DMS53 treated with DMSO at 0.1 percent for 48 hours (cell line): Measurements from ENCODE around the gene CD83.

ENCODE experiments used
- DNase-seq: peaks from one replicate; lab custom pipeline; 2025; ENCODE audit not compliant: unreplicated experiment; lab: John Stamatoyannopoulos, UW

CD83 gene

DNA sequence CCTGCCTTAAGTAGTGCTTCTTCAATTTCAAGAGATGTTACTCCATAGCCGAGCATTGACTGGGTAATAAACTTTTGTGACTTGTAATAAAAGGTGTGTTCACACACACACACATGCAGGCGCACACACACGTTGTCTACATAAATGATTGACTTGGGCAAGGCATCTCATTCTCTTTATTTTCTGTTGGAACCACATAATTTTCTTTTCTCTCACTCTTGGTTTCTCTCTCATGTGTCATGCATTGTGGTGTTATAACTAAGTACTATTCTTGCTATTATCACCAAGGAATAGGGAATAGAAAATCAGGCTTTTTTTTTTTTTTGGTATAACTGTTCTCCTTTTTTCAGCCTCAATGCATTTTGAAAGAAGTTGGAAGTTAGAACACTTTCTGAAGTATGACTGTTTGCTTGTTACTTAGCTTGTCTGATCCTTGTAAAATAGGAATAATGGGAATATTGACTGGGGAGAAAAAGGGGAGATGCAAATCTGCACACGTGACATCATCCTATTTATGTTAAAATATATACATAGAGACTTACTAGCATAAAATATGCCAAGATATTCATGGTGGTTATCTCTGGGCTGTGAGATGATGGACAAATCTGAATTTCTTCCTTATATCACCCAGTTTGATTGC lies 26.1 kb upstream of the CD83 start:
- DNase-seq, result no peak

DNA sequence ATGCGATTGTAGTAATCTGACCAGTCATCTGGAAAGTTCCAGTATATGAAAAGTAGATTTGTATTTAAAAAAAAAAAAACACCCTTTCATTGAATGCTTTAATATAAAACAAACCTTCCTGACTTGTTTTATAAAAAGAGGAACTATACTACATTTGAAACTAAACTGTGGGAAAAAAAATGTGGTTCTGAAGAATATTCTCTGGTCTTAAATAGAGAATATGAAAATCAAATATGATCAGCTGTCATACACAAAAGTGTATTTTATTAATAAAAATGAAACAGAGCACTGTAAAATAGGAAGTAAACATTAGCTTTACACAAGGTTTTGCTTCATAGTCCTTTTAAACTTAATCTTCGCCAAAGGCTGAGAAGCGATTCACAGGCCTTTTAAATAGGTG lies 25.3 kb upstream of the CD83 start:
- DNase-seq, result no peak

DNA sequence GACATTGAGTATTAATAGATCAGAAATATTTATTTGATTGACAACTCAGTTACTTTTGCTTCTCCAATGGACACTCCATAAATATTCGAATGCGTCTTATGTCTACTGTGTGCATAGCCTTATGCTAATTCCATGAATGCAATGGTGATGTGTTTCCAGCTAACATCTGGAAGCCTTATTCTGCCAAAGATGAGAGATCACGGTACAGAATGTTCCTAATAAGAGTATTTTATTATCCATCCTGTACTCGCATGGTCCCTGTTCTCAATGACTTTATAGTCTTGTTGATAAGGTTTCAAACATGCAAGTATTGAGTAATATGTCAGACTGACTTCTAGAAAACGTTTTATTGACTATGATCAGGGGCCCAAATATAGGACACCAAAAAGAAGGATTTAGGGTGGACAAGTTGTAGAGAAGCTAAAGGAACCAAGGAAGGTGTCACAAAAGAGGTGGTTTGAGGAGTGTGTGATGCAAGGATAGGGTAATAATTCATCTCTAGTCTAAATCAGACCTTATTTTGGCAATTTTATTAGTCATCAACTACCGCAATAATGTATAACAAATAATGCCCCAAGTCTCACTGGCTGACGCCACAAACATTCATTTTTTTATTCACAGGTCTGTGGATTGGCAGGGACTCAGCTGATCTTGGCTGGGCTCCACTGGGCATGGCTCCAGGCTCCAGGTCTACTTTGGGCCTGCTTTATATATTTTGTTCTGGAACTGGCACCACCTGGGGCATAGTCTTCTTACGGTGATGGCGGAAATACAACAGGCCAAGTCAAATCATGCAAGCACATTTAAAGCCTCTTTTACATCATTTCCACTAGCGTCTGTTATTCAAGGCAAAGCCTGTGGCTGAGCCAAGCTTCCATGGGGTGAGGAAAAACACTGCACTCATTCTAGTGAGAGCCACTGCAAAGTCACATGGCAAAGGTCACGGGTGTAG lies 24.5 kb upstream of the CD83 start:
- DNase-seq, result no peak

DNA sequence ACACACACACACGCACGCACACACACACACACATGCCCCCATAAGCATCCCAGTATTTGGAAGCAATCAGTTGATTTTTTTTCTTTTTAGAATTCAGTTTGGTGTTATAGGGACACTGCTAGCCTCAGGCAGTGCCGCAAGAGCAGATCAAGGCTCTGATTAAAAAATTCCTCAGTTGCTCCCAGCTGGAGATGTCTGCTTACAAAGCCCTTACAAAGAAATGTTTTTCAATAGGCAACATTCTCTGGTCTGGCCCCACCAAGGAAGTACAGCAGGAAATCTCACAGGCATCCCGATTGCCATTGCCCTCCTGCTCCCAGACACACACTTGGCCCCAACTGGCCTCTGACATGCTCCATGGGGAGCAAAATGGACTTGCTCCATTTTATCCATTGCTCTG lies 22.9 kb upstream of the CD83 start:
- no peak for DNase-seq

DNA sequence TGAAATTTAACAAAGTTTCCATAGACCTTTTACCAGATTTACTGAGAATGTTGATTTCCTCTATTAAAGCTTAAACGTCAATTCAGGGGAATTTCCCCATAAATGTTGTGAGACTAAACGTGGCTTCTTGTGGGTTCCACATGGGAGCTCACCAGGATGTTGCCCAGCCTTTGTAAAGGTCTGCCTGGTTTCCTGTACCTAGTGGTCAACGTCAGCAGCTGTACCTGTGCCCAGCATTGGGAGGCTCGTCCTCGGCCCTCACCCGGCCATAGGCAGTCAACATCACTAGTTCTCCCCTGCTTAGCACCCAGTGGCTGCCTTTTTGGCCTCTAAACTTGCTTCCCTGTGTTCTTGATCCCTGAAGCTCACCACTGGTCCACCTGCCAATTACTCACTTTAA lies 22.1 kb upstream of the CD83 start:
- DNase-seq, result no peak

DNA sequence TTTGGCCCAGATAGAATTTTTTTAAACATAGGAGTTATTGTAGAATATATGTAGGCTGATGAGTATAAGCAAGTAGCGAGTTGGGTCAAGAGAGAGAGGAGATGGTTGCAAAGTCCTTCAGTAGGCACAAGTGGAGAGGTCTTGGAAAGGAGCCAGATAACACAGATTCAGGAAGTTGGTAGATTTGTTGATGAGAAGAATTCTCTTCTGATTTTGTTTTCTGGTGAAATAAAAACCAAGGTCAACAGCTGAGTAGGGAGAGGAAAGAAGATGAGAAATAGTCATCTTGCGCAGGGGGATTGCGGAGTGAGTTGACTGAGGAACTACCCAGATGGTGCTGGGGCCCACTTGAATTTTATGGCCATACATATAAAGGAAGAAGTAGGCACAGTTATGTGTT lies 17.4 kb upstream of the CD83 start:
- DNase-seq, result peak; percentile 9

DNA sequence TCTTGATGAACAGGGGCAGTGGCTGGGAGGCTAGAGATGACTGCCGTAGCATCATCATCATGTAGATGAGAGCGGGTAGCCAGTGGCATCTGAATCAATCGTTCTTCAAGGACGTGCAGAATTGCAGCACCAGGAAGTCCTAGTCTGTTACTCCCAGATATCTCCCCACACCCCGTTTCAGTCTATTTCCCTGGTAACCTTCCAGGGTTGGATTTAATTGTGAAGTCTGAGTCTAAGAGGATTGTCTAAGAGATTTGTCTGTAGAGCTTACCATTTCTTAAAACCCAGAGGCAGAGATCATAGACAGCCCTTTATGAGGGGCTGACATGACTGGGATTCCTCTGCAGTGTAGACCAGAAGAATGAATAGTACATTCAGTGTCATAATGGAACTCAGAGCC lies 16.6 kb upstream of the CD83 start:
- no peak for DNase-seq

DNA sequence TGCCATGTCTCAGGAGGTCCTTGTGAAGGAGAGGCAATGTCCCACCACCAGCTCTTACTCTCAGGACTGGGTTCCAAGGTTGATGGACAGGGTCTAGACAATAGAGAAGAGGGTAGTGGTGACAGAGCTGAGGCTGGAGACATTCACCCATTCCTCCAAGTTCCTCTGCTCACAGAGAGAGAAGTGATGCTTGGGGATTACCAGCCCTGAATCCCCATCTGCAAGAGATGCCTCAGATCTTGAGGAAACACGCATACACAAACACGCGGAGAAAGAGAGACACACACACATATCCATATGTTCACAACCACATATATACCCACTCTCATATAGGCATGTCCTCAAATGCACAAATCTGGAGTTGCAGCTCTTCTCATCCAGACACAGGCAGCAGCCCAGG lies 15.2 kb upstream of the CD83 start:
- DNase-seq, result no peak

DNA sequence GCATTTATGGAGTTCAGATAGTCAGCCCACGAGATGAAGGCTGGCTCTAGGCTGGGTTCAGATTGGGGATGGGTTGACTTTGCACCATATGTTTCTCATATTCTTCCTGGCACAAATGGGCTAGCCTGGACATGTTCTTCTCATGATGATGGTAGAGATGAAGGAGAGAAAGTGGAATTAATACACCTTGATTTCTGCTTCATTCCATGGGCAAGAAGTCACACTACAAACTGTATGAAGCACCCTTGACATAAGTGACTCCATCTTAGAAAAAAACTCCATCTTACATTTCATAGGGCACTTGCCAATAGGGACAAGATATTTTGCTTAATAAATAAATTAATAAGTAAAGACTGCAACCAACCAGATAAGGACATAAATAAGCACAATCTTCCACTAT lies 12.0 kb upstream of the CD83 start:
- no peak for DNase-seq

DNA sequence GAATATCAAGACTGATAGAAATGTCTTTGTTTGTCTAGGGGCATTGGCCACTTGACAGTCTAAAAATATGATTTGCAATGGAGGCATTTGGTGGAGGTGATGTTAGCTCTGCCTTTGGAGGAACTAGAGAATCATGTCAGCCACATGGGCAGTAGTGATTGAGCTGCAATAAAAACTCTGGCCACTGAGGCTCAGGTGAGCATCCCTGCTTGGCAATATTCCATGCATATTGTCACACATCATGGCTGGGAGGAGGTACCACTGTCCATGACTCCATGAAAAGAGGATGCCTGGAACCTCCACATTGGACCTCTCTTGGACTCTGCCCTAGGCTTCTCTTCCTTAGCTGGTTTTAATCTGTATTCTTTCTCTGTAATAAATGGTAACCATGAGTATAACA lies 10.6 kb upstream of the CD83 start:
- no peak for DNase-seq

DNA sequence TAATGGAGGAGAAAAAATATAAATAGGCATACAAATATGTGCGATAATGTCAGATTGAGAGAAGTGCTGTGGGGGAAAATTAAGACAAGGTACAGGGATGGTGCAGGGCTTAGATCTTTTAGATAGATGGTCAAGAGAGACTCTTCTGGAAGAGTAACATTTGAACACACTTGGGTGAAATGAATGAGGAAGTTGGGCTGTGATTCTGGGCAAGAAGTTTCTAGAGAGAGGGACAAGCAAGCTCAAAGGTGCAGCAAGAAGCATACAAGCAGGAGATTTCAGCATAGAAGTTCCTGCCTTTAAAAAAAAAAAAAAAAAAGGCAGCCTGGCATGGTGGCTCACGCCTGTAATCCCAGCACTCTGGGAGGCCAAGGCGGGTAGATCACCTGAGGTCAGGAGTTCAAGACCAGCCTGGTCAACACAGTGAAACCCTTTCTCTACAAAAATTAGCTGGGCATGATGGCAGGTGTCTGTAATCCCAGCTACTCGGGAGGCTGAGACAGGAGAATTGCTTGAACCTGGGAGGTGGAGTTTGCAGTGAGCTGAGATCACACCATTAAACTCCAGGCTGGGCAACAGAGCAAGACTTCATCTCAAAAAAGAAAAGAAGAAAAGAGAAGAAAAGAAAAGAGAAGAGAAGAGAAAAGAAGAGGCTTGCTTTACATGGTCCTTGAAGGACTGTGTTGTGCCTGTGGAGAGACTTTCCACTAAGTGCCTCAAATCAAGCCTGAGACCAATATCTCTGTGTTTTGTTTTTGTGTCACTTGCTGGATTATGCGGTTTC lies 9.7 kb upstream of the CD83 start:
- DNase-seq, result no peak

DNA sequence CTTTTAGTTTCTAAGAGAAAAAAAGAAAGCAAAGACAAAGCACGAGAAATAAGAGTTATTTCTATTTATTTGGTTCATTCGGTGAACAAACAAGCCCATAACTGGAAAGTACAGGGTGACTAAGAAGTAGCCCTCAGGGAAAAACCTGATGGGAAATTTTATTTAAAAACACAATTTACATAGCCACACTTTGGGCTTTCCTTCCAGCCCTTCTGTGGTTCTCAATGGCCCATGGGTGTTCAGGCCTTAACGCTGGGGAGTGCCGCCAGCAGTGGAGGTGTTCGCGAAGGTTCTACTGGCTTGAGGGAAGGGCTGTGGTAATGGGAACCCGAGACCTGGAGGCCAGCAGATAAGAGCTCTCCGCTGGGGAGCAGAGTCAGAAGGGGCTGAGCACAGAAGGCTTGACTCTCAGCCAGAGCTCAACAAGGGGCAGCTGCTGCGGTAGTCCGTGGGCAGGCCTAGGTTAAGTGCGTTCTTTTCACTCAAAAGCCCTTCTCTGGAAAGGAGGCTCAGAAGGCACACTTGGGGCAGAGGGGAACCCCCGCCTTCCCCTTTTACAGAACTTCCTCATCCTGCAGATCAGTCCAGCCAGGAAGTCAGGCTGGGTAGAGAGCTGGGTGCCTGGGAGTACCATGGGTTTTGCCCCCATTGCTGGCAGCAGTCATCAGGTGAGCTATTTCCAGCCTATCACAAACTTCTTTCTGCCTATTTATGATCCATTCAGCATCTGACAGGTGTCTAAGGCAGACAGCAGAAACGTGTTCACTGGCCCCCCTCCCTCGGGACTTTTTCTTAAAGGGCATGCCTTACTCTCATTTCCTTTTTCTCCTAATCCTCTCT lies 8.8 kb upstream of the CD83 start:
- no peak for DNase-seq

DNA sequence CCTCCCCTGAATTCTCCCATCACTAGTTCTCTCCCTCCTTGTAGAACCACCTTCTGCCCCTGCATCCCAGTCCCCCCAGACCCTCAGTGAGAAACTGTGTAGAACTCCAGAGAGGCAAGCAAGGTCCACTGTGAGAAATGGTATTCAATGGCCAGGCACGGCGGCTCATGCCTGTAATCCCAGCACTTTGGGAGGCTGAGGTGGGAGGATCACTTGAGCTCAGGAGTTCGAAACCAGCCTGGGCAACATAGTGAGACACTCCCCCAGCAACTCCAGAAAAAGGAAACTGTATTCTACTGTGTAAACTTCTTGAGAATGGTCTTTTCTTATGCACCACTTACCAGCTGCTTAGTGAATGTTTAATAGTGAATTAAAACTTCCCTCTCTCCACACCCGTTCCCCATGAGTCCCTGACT lies 8.2 kb upstream of the CD83 start:
- DNase-seq, result no peak

DNA sequence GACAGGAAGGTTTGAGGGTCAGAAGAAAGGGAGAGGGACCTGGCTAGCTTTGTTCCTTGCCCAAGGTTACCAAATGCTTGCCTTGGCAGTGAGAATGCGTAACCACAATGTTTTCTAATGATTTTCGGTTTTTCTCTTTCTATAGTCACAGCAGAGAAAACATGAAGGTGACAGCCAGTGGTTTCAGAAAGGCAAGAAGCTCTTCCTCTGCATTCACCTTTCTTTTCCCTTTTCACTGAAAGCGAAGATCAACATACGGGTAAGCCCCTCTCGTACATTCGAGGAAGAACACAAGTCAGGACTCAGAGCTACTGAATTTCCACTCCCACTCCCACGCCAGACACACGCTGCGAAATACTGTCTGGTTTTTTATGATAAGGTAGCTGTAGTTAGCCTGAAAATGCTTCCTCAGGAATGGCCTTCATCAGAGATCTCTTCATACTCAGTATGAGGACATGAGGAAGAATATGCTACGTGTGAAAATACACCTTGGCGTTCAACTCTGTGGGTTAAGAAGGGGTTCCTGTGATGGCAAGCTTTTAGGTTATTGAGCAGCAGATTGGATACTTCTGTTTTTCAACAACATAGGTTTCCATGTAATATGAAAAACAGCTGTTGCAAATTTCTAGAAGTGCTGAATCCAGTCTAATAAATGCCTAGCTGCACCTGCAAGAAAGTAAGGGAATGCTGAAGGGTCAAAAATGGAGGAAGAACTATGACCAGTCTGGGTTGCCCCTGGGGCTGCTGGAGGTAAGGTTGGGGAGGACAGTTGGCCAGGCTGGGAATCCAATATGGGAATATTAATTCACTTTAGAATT lies 7.4 kb upstream of the CD83 start:
- no peak for DNase-seq

DNA sequence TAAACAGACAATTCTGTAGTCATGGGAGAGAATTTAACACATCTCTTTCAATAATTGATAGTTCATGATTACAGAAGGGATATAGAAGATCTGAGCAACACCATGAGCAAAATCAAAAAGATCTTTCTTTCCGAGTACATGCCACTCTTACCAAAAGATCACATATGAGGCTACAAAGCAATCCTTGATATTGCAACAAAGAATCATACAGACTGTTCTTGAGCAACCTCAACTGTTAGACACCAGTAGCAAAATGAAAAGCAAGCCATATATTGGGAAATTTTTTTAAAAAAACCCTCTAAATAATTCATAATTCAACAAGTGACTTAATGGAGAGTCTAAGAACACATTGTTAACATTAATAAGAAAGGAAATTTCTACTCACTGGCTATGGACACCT lies 3.6 kb upstream of the CD83 start:
- no peak for DNase-seq

DNA sequence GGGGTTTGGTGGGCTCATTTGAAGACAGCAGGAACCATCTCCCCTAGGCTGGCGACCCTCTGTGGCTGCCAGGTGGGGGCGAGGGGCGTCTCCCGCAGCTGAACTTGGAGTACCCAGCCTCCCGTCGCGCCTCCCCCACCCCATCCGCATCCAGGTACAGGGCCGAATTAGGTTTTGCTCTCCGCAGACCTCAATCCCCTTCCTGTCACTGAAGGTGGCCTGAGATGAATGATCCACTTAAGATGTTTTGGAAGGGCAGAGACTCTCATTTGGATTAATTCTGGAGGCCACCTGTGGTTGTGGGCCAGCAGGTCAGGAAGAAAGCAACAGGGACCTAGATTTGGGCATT lies 493 bp downstream of the CD83 start:
- DNase-seq, result no peak

DNA sequence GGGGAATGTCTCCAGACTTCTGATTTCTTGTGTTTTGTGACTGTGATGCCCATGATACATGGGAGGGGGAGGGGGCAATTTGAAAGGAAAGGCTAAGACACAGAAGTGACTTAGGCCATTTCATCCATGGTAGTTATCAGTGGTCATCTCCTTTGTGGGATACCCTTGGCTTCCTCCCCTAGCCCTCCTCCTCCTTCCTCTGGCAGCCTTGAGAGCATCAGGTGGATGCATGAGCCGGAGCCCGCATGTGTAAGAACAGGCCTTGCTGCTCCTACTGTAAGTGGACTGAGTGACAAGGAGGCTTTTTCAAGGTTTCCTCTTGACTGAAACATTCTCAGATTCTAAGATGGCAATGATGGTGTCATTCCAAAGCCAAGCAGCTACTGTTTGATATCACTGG lies 874 bp downstream of the CD83 start:
- no peak for DNase-seq

DNA sequence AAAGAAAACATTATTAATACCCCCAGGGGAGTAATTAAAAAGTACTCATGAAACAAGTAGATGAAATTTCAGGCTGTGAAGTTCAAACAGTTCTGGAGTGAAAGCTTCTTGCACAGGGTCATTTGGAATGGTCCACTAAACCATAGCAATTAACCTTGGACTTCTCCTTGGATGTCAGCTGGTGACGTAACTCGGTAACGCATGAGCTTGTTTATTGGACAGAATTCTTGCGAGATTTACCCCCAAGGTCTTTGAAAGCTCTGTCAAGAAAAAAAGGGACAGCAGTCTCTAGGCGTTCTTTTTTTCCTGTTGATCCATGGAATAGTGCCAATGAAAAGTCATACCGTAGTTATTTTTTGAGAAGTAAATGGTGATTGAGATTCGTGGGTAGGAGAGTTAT lies 2.2 kb downstream of the CD83 start:
- no peak for DNase-seq

DNA sequence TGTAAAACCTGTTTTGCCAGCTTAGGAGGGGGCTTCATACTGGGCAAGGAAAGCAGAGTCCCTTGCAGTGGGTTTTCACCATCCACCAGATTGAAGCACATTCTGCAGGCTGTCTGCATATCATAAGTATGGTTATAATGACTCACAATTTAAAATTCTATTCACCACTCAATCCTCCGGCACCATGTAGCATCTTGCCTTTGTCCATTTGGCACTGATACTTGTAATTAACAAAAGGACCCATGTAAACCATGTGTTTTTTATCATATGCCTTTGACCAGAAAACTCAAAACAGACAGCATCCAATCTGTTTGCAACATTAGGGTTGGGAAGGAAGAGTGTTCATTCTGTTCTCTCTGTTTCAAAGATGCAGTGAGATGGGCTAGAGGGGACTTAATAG lies 3.0 kb downstream of the CD83 start:
- no peak for DNase-seq

DNA sequence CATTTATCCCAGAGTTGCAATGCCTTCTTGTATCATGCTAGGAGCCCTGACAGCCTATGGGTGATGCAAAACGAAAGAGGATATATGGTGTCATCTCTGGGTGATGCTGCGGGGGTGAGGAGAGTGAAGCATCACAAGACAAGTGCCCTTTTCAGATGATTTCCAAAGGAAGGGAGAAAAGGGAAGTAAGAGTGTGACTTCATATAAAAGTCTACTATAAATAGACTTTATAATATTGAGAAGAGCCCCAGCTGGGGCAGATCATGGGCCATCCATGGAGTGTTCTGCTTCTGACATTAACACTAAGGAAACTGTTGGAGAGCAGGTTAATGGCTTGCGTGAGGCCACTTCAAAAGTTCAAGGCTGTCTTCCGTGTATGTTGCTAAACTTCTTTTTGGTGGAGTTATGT lies 4.4 kb downstream of the CD83 start:
- no peak for DNase-seq
